K562 (cell line): Measurements from ENCODE around the gene NAV2. TPM values are rescaled to one million over a fixed set of nuclear protein-coding genes. Genes with fewer than 3 reads are reported as not detected.

Experiments
- ATAC-seq: fragments of 200-7000 bp; cut with Tn5 transposase; 3 replicates; pipeline ENCODE4 v1.9.1; 2020; ENCODE audit warnings: moderate library complexity
- BruUV-seq: library from RNA; stranded (reverse); fragments of 400-500 nt; replicated peaks from 2 replicates; lab custom pipeline; 2021; lab: Mats Ljungman, UMichigan
- CTCF ChIA-PET: fragments of 300-600 bp; formaldehyde crosslinking; extraction: SDS; loops from one replicate; lab custom pipeline; 2021; ENCODE audit warnings: low intra/inter-chr PET ratio; lab: Yijun Ruan, JAX
- POLR2A ChIA-PET: fragments of 300-600, 350-650 bp; sonication (Branson Sonifier 250); formaldehyde crosslinking; extraction: SDS; loops from one replicate; lab custom pipeline; 2021; ENCODE audit warnings: antibody characterized with exemption, inconsistent platforms; lab: Yijun Ruan, JAX
- DNase-seq, 4 experiments: peaks; one replicate each; pipeline versions ENCODE4 v3.0.0 to v3.0.0-alpha.2; 2011 to 2018; ENCODE audit warnings: low spot score in 3 of 4, mixed read lengths in 3 of 4; ENCODE audit errors: extremely low read depth in 1 of 4
- FAIRE-seq: peaks from 2 replicates; lab custom pipeline; 2011; peaks lifted over from hg19 to GRCh38; lab: Jason Lieb, UNC
- H2AFZ ChIP-seq: 2 replicates; pipeline ENCODE4 v1.6.0; 2011; ENCODE audit warnings: low read depth, low read length, control low read depth, inconsistent platforms
- H3K27ac ChIP-seq: fragments of 200-600 bp; 3 replicates; pipeline ENCODE4 v1.8.0; 2011; ENCODE audit warnings: low read depth, mild to moderate bottlenecking, control low read depth, inconsistent platforms, low read length, moderate library complexity, mixed read lengths; ENCODE audit errors: extremely low read depth
- H3K27me3 ChIP-seq, 2 experiments: fragments of 300-600 bp in 1 of 2; 2 replicates in 1 of 2; 3 replicates in 1 of 2; pipeline versions ENCODE4 v1.6.0 to v1.8.0; 2011; ENCODE audit warnings: inconsistent platforms in 2 of 2, low read length in 2 of 2, mild to moderate bottlenecking in 1 of 2, mixed read lengths in 1 of 2, moderate library complexity in 1 of 2; ENCODE audit not compliant: control insufficient read depth in 2 of 2, insufficient read depth in 2 of 2
- H3K36me3 ChIP-seq: fragments of 300-600 bp; 3 replicates; pipeline ENCODE4 v1.8.0; 2011; ENCODE audit warnings: mild to moderate bottlenecking, low read length, inconsistent platforms; ENCODE audit not compliant: control insufficient read depth, insufficient read depth
- H3K4me1 ChIP-seq, 2 experiments: fragments of 200-600 bp in 1 of 2; replicated peaks in 1 of 2; 2 replicates in 1 of 2; 3 replicates in 1 of 2; pipeline versions ENCODE4 v1.5.1 to v1.8.0; 2011; ENCODE audit warnings: inconsistent platforms in 2 of 2, low read length in 2 of 2, mild to moderate bottlenecking in 1 of 2, mixed read lengths in 1 of 2, moderate library complexity in 1 of 2; ENCODE audit not compliant: control insufficient read depth in 2 of 2, insufficient read depth in 2 of 2
- H3K4me2 ChIP-seq: 2 replicates; pipeline ENCODE4 v1.6.1; 2011; ENCODE audit warnings: low read length, control low read depth, inconsistent platforms, mixed read lengths; ENCODE audit not compliant: insufficient read depth
- H3K4me3 ChIP-seq: fragments of 200-600 bp; sonication (generic), shearing (Covaris generic); 2 replicates; pipeline ENCODE4 v1.5.1; 2016; ENCODE audit warnings: control low read depth, inconsistent platforms
- H3K79me2 ChIP-seq: fragments of 200-600 bp; 3 replicates; pipeline ENCODE4 v1.8.0; 2011; ENCODE audit warnings: low read length, inconsistent platforms; ENCODE audit not compliant: control insufficient read depth, insufficient read depth
- H3K9ac ChIP-seq, 2 experiments: 2 replicates each; pipeline versions ENCODE4 v1.6.0 to v1.6.1; 2011; ENCODE audit warnings: low read depth in 2 of 2, low read length in 2 of 2, control low read depth in 1 of 2, inconsistent platforms in 1 of 2, mild to moderate bottlenecking in 1 of 2, mixed read lengths in 1 of 2; ENCODE audit not compliant: insufficient read depth in 1 of 2
- H3K9me1 ChIP-seq: one replicate; pipeline ENCODE4 v1.6.0; 2011; ENCODE audit warnings: inconsistent platforms, mild to moderate bottlenecking, low read length, moderate library complexity; ENCODE audit not compliant: control insufficient read depth, insufficient read depth
- H3K9me3 ChIP-seq: replicated peaks from 2 replicates; pipeline ENCODE4 v1.5.1; 2011; ENCODE audit warnings: low read depth, low read length, inconsistent platforms; ENCODE audit not compliant: control insufficient read depth, insufficient read depth
- H4K20me1 ChIP-seq: replicated peaks from 2 replicates; pipeline ENCODE4 v1.6.1; 2011; ENCODE audit warnings: low read length, inconsistent platforms, mixed read lengths; ENCODE audit not compliant: control insufficient read depth, insufficient read depth
- C11orf30 ChIP-seq: fragments of 450-650 bp; IDR thresholded peaks from 2 replicates; pipeline ENCODE4 v1.6.1; 2016; ENCODE audit warnings: low read depth, mild to moderate bottlenecking
- CCAR2 ChIP-seq: fragments of 200-400 bp; formaldehyde crosslinking; IDR thresholded peaks from 2 replicates; pipeline ENCODE4 v1.6.1; 2017; ENCODE audit warnings: mild to moderate bottlenecking, low read depth, low read length
- HNRNPUL1 ChIP-seq: fragments of 200-400 bp; formaldehyde crosslinking; IDR thresholded peaks from 2 replicates; pipeline ENCODE4 v1.6.1; 2017; ENCODE audit warnings: low read length
- IFI16 ChIP-seq: fragments of 250-450 bp; sonication (Bioruptor Pico); IDR thresholded peaks from 2 replicates; pipeline ENCODE4 v2.1.2; 2022; ENCODE audit warnings: mild to moderate bottlenecking, inconsistent platforms
- MTA1 ChIP-seq: fragments of 450-650 bp; IDR thresholded peaks from 2 replicates; pipeline ENCODE4 v1.6.1; 2017; ENCODE audit warnings: borderline replicate concordance
- NFE2L1 ChIP-seq: fragments of 450-650 bp; IDR thresholded peaks from 2 replicates; pipeline ENCODE4 v1.6.1; 2016; ENCODE audit warnings: missing genetic modification characterization, low read depth, mild to moderate bottlenecking, missing compliant biosample characterization, moderate library complexity, borderline replicate concordance
- PHTF2 ChIP-seq: fragments of 250-450 bp; sonication (Bioruptor Pico); IDR thresholded peaks from 2 replicates; pipeline ENCODE4 v1.5.0; 2021; ENCODE audit warnings: mild to moderate bottlenecking
- POU5F1 ChIP-seq: fragments of 150-350 bp; IDR thresholded peaks from 2 replicates; pipeline ENCODE4 v1.6.1; 2014; ENCODE audit warnings: borderline replicate concordance, low read length, low read depth, mild to moderate bottlenecking; ENCODE audit not compliant: partially characterized antibody
- SLC30A9 ChIP-seq: fragments of 250-450 bp; sonication (Bioruptor Pico); IDR thresholded peaks from 2 replicates; pipeline ENCODE4 v1.8.0; 2022; ENCODE audit warnings: mild to moderate bottlenecking, moderate library complexity
- SOX6 ChIP-seq: fragments of 450-650 bp; IDR thresholded peaks from 2 replicates; pipeline ENCODE4 v1.6.1; 2014; ENCODE audit warnings: mild to moderate bottlenecking
- SRSF7 ChIP-seq: fragments of 200-400 bp; formaldehyde crosslinking; optimal IDR thresholded peaks from 2 replicates; pipeline ENCODE3; 2017; ENCODE audit warnings: mild to moderate bottlenecking, low read depth, low read length
- ZFP36 ChIP-seq: fragments of 150-350 bp; IDR thresholded peaks from 2 replicates; pipeline ENCODE4 v1.6.1; 2018; ENCODE audit warnings: low read length, low read depth; ENCODE audit not compliant: partially characterized antibody
- ZNF75A ChIP-seq: fragments of 450-650 bp; formaldehyde crosslinking; IDR thresholded peaks from 2 replicates; pipeline ENCODE4 v1.4.0; 2020; ENCODE audit warnings: mild to moderate bottlenecking
- WGBS: fragments of 100-300 bp; shearing (Covaris generic); methylation state at CpG from one replicate; pipeline ENCODE4 v1.1.6; 2016; ENCODE audit warnings: low coverage, mixed read lengths; ENCODE audit not compliant: insufficient coverage; ENCODE audit errors: missing lambda C conversion rate; 5-methylcytosine and 5-hydroxymethylcytosine counted together
- in situ Hi-C: fragments of 300-500 bp; cut with MboI; formaldehyde crosslinking; loops from 4 replicates; pipeline ENCODE4 v1.15.0; 2018; ENCODE audit warnings: inconsistent platforms, mixed read lengths
- intact Hi-C: fragments of 100-400 bp; cut with micrococcal nuclease; formaldehyde crosslinking; loops from 2 replicates; pipeline ENCODE4 v1.14.2; 2022
- polyA plus RNA-seq, 8 experiments: library from polyadenylated mRNA; depleted of rRNA in 4 of 8; stranded (reverse) in 5 of 8; unstranded in 3 of 8; fragments of >200 nt; fragmentation: Nextera tagmentation in 2 of 8; fragmentation: Illumina TruSeq in 1 of 8; extraction: Ambion mirVana in 2 of 8; extraction: Trizol in 1 of 8; gene quantifications; 2 replicates each; pipeline versions ENCODE4 v1.2.1 to v1.2.3, GENCODE V29; 2011 to 2014; ENCODE audit warnings: inconsistent platforms in 1 of 8, missing spikeins in 1 of 8
- total RNA-seq, 7 experiments: library from RNA; depleted of rRNA in 6 of 7; stranded (reverse); fragments of >200 nt in 6 of 7; fragmentation: Illumina TruSeq in 2 of 7; extraction: Trizol in 2 of 7; gene quantifications; 2 replicates each; pipeline versions ENCODE4 v1.2.1 to v1.2.3, GENCODE V29; 2011 to 2021; ENCODE audit warnings: low replicate concordance in 1 of 7
- TF ChIP-seq, protein P1 (sequence below): fragments of 250-450 bp; sonication (Bioruptor Pico); IDR thresholded peaks from 2 replicates; pipeline ENCODE4 v1.4.0; 2020
- TF ChIP-seq, protein P2 (sequence below): fragments of 450-650 bp; IDR thresholded peaks from one replicate; pipeline ENCODE4 v1.6.1; 2018; ENCODE audit warnings: mild to moderate bottlenecking, moderate library complexity; ENCODE audit not compliant: partially characterized antibody

The NAV2 gene
- total and polyA plus RNA-seq, 9 of the 15 experiments (the other 6 are each of a cell fraction or from before 2014, with no cell fraction given), result 0.03 to 0.35 (median 0.05) TPM

DNA sequence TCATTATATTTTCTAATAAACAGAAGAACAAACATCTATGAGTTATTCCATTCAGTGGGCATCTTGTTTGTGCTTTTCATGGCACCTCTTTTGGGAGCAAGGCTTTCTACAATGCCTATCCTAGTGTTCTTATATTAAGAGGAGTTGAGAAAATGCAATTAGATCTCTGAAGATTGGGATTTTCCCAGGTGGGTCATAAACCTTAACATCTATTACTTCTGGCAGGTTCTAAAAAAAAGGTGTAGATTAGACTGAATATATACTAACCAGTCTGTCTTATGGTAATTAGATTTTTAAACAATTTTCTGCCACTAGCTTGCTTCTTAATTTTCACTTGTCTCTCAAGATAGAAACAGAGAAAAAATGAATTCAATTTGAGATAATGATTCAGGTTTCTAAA is 128.3 kb downstream of the NAV2 start (continued):
- no peak for TF ChIP-seq NFE2L1 (tag)
- TF ChIP-seq IFI16 (CRISPR knock-in tag), result no peak
- no peak for TF ChIP-seq POU5F1
- TF ChIP-seq SLC30A9, result no peak
- TF ChIP-seq ZNF75A (CRISPR knock-in tag), result no peak
- TF ChIP-seq MTA1, result no peak
- no peak for TF ChIP-seq SOX6
- no peak for TF ChIP-seq PHTF2 (CRISPR knock-in tag)

DNA sequence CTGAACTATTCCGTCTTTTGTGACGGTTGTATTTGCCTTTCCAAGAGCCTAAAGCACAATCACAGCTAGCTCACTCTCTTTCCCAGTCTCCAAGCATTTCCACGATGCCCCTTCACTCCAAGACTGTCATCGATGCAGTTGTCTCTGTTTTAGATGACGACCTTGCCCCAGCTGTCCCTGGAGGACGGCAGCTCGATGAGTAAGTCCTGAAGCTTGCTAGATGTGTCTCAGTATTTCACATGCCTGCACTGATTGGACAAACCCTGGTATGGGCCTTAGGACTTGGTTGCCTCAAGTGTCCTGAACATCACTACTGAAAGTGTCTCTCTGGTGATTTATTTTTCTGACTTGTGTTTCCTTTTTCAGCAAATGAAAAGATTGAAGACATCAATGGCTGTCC is 129.9 kb downstream of the NAV2 start:
- ChIA-PET POLR2A (interaction anchor here (1.4 kb wide), 1 partner anchor 9 kb away, joined by 3 read pairs; no protein-coding TSS in a partner anchor), CTCF (no interaction called here)
- Histone ChIP-seq H3K79me2 (no peaks in the 10 kb centered on the region), H3K4me2 (no peak overlapping the region), H3K9me1 (no peaks in the 10 kb centered on the region), H4K20me1 (no peaks in the 10 kb centered on the region), H3K36me3 (no peaks in the 10 kb centered on the region), H3K4me3 (no peak overlapping the region), H3K4me1 (no peaks in the 10 kb centered on the region), H3K27me3 (peaks cover 5 to 7% of the 10 kb centered on the region in 2 experiments; a peak in 3 of 5 replicates), H3K9ac (no peak overlapping the region), H2AFZ (no peak overlapping the region), H3K27ac (no peak overlapping the region), H3K9me3 (no peaks in the 10 kb centered on the region)
- TF ChIP-seq ZFP36 (no peak), SRSF7 (no peak), HNRNPUL1 (no peak), C11orf30 (no peak), CCAR2 (no peak)
- TF ChIP-seq, protein P1, sequence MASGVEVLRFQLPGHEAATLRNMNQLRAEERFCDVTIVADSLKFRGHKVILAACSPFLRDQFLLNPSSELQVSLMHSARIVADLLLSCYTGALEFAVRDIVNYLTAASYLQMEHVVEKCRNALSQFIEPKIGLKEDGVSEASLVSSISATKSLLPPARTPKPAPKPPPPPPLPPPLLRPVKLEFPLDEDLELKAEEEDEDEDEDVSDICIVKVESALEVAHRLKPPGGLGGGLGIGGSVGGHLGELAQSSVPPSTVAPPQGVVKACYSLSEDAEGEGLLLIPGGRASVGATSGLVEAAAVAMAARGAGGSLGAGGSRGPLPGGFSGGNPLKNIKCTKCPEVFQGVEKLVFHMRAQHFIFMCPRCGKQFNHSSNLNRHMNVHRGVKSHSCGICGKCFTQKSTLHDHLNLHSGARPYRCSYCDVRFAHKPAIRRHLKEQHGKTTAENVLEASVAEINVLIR, result no peak
- TF ChIP-seq, protein P2, sequence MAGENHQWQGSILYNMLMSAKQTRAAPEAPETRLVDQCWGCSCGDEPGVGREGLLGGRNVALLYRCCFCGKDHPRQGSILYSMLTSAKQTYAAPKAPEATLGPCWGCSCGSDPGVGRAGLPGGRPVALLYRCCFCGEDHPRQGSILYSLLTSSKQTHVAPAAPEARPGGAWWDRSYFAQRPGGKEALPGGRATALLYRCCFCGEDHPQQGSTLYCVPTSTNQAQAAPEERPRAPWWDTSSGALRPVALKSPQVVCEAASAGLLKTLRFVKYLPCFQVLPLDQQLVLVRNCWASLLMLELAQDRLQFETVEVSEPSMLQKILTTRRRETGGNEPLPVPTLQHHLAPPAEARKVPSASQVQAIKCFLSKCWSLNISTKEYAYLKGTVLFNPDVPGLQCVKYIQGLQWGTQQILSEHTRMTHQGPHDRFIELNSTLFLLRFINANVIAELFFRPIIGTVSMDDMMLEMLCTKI, result no peak
- WGBS, result 0% methylated on average over 7 of the region's 7 CpGs
- FAIRE-seq, result no peak
- no TSS peak for BruUV-seq
- in situ Hi-C loops (no loop called here), intact Hi-C loops (no loop called here)
- ATAC-seq, result no peak
- DNase-seq, result no peak
